ENCODE data around the gene CCL4L2.
"Not testable (repeated sequence)": the region's sequence is repeated elsewhere in the genome, so short reads cannot be mapped to it uniquely, and the experiment has no call there.

DNA sequence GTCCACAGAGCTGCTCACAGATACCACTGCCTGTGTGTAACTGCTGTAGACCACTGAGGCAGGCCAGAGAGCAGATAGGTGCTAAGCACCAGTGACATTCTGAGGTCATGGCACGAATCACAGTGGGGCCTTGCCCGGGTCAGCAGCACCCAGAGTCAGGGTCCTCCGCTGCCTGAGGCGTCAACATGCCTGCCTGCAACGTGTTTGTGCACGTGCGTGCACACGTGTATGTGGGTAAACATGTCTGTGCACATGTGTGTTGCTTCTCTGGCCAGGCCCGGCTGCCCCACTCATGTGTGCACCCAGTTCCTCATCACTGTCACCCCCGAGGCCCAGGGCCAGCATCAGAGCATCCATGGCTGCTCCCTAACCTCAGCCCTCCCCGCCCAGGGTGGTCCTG, 34.3 kb upstream of the CCL4L2 start, which contains the start of gene TBC1D3B:
- not testable (repeated sequence) for TF ChIP-seq CTCF (IDR thresholded peaks at IDR 0.05; ENCODE audit: low read depth, low read length, poor library complexity, severe bottlenecking); EZH2phosphoT487 (IDR thresholded peaks at IDR 0.05; ENCODE audit: borderline replicate concordance, low read length)

Measured in DOHH2 (cell line).